Uterus (tissue), 2 donors: ENCODE results near the gene DLGAP3.

Source experiments
- CTCF ChIP-seq, 4 experiments: fragments of 200-600 bp in 2 of 4; fragments of 450-650 bp in 2 of 4; sonication (generic) in 2 of 4; IDR thresholded peaks; one replicate each; pipeline ENCODE4 v1.5.1; 2016 to 2019; ENCODE audit warnings: antibody characterized with exemption in 4 of 4, mild to moderate bottlenecking in 2 of 4, moderate library complexity in 1 of 4
- POLR2A ChIP-seq, 2 donors: fragments of 450-650 bp; IDR thresholded peaks; one replicate each; pipeline ENCODE4 v1.6.1; 2016; ENCODE audit warnings: antibody characterized with exemption in 2 of 2, mild to moderate bottlenecking in 1 of 2, moderate library complexity in 1 of 2

- TF ChIP-seq CTCF (IDR thresholded peaks at IDR 0.05) (no peak), POLR2A (IDR thresholded peaks at IDR 0.05) (no peak)
These were observed 40.8 kb upstream of the DLGAP3 start for GRCh38 chr1:34970220-34970735.
